VCaP (cell line): Measurements from ENCODE around the gene MYO16.

Source experiments
- H3K27ac ChIP-seq: fragments of 450-650 bp; 2 replicates; pipeline ENCODE4 v1.5.1; 2017
- TF ChIP-seq, protein P1 (sequence below): fragments of 450-650 bp; conservative IDR thresholded peaks from 2 replicates; pipeline ENCODE4 v1.5.1; 2017; ENCODE audit warnings: mild to moderate bottlenecking, moderate library complexity

The MYO16 gene

DNA sequence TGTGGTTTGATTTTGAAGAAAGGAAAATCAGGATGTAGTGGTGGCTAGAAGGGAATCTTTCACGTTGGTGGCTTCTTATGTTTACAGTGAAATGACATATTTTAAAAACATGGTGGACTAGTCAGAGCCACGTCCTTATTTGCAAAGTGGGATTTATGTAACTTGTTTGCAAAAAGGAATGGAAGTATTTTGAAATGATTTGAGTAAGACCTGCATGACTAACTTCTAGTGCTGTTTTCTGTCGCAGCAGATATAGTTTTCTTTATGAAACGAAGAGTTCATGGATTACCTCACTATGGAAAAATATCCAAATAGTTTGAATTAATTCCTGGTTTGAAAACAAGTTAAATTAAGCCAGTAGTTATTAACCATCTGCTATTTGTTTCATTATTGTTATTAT, 476.5 kb downstream of the MYO16 start:
- no peak overlapping the region for H3K27ac ChIP-seq
- TF ChIP-seq, protein P1, sequence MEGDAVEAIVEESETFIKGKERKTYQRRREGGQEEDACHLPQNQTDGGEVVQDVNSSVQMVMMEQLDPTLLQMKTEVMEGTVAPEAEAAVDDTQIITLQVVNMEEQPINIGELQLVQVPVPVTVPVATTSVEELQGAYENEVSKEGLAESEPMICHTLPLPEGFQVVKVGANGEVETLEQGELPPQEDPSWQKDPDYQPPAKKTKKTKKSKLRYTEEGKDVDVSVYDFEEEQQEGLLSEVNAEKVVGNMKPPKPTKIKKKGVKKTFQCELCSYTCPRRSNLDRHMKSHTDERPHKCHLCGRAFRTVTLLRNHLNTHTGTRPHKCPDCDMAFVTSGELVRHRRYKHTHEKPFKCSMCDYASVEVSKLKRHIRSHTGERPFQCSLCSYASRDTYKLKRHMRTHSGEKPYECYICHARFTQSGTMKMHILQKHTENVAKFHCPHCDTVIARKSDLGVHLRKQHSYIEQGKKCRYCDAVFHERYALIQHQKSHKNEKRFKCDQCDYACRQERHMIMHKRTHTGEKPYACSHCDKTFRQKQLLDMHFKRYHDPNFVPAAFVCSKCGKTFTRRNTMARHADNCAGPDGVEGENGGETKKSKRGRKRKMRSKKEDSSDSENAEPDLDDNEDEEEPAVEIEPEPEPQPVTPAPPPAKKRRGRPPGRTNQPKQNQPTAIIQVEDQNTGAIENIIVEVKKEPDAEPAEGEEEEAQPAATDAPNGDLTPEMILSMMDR = no peak

DNA sequence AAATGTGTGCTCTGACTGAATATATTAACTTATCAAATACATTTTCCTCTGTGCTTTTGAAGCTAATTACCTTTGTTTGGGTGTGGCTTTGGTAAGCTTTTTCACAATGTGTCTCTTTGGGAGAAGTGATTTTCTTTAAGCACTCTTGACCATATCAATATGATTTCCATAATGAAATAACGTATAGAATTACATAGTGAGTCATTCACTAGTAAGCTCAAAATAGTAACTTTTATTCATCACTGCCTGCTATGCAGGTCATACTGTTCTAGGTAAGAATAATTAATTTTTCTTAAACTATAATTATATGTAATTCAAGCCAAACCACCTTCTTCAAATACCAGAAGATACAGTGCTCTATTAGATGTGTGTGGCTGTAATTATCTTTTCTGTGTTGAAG, 480.7 kb downstream of the MYO16 start:
- H3K27ac ChIP-seq = no peak overlapping the region
- TF ChIP-seq, protein P1 = no peak

DNA sequence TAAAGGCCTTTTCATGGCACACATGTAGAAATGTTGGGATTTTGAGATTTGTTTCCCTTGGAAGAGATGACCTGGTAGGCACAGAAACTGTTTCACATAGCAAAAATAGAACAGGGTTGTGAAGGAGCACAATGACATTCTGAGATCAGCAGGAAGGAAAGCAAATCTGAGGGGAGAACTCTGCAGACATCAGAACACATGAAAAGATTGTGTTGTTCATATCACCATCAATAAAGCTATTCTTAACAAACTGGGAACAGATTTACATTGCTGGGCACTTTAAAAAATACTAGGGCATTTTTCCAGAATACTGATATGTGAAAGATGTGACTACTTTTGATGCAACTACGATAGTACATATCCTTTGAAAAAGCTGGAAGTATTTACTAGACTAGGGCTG, 481.7 kb downstream of the MYO16 start:
- no peak overlapping the region for H3K27ac ChIP-seq
- TF ChIP-seq, protein P1 = no peak

DNA sequence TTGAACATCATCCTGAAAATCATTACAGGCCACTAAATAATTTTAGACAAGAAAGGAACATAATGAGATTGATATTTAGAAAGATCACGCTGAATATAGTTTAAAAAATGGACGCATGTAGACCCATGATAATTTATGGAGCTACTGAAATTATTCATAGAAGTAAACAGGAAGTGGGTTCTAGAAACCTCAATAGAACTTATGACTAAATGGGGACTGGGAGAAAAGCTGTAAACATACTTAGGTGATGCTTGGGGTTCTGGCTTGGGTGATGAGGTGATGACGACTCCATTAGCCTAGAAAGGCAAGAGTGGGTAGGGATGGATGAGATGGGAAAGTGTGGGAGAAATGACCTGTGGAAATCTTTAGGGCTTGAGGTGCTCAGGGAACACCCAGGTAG, 484.0 kb downstream of the MYO16 start:
- TF ChIP-seq, protein P1 = no peak
- H3K27ac ChIP-seq = no peak overlapping the region

DNA sequence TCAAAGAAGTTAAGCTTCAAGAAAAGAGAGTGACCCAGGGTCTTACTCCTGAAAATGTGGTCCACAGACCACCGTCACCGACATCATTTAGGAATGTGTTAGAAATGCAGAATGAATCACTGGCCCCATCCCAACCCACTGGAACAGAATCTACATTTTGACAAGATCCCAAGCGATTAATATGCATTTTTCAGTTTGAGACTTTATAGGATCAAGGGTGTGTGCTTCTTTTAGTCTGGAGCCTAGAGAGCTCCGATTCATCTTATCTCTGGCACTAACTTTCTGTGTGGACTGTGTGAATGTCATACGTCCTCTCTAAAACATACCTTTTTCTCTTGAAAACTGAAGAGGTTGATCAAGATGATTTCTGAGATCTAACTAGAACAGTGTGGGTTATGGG, 484.8 kb downstream of the MYO16 start:
- H3K27ac ChIP-seq = no peak overlapping the region
- TF ChIP-seq, protein P1 = no peak

DNA sequence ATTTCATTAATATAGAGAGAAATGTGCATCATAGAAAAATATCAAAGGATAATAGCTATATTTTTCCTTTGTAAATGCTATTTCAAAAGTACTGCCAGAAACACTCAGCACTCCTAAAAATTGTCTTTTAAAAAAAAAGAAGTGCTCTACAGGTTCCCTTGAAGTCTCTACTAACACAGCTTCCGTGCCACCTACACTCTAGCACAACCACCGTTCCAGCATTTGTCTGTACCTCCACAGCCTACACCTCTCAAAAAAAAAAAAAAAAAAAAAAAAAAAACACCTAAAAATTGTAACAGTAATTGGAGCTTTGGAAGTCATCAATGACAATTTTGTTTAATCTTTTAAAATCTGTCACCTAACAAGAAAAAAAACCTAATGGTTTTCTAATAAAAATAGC, 485.6 kb downstream of the MYO16 start:
- TF ChIP-seq, protein P1 = no peak
- H3K27ac ChIP-seq = no peak overlapping the region

DNA sequence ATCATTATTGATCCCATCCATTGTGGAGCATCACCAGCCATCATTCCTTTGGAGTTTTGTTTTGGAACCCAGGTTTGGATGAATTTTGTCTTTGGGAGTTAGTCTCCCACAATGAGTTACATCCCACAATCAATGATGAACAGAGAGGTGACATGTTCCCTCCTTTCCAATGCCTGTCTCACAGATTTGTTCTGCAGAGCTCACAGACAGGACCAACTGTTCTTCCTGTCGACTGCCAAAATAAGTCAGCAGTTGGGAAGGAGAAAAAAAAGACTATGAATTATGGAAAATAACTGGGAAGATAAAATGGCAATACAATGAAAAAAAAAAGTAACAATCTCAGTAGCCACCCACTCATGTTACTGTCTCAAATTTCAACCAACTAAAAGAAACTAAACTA, 489.1 kb downstream of the MYO16 start:
- H3K27ac ChIP-seq = no peak overlapping the region

More for the DNA sequence above, 489.1 kb downstream of the MYO16 start:
- TF ChIP-seq, protein P1 = no peak
